Lung (tissue), 12 donors: ENCODE data around the gene DMRT3. TPM values are rescaled to one million over a fixed set of nuclear protein-coding genes. Genes with fewer than 3 reads are reported as not detected.

Experiments used
- ATAC-seq: fragments of 200-7000 bp; cut with Tn5 transposase; one replicate; pipeline ENCODE4 v1.9.1; 2020; ENCODE audit warnings: moderate number of reproducible peaks; ENCODE audit not compliant: insufficient read depth, low FRiP score
- DNase-seq, 3 donors: peaks; one replicate each; pipeline ENCODE4 v3.0.0-alpha.2; 2013 to 2017
- H3K27ac ChIP-seq, 2 donors: one replicate each; pipeline ENCODE4 v1.5.1; 2013; ENCODE audit warnings: mild to moderate bottlenecking in 2 of 2, moderate library complexity in 2 of 2, control low read depth in 1 of 2, inconsistent platforms in 1 of 2, low read depth in 1 of 2, low read length in 1 of 2
- H3K27me3 ChIP-seq, 3 donors: one replicate each; pipeline ENCODE4 v1.5.1; 2013; ENCODE audit warnings: low read length in 2 of 3; ENCODE audit not compliant: control insufficient read depth in 3 of 3, insufficient read depth in 3 of 3
- H3K36me3 ChIP-seq, 4 donors: one replicate each; pipeline ENCODE4 v1.5.1; 2013; ENCODE audit warnings: low read length in 4 of 4, mild to moderate bottlenecking in 1 of 4, moderate library complexity in 1 of 4; ENCODE audit not compliant: control insufficient read depth in 4 of 4, insufficient read depth in 4 of 4
- H3K4me1 ChIP-seq, 5 donors: one replicate each; pipeline ENCODE4 v1.5.1; 2013; ENCODE audit warnings: low read length in 5 of 5, mild to moderate bottlenecking in 2 of 5, moderate library complexity in 1 of 5; ENCODE audit not compliant: control insufficient read depth in 5 of 5, insufficient read depth in 5 of 5
- H3K4me3 ChIP-seq: one replicate; pipeline ENCODE4 v1.5.1; 2013; ENCODE audit warnings: mild to moderate bottlenecking, control low read depth, moderate library complexity
- H3K9ac ChIP-seq, 2 donors: one replicate each; pipeline ENCODE4 v1.5.1; 2013; ENCODE audit warnings: low read length in 2 of 2, control low read depth in 1 of 2; ENCODE audit not compliant: insufficient read depth in 1 of 2
- H3K9me3 ChIP-seq, 4 donors: one replicate each; pipeline ENCODE4 v1.5.1; 2013; ENCODE audit warnings: low read length in 3 of 4, mild to moderate bottlenecking in 1 of 4, moderate library complexity in 1 of 4; ENCODE audit not compliant: control insufficient read depth in 4 of 4, insufficient read depth in 3 of 4
- CTCF ChIP-seq: IDR thresholded peaks from 2 replicates; pipeline ENCODE4 v1.5.1; 2012; ENCODE audit warnings: mild to moderate bottlenecking; ENCODE audit errors: control extremely low read depth, extremely low read depth
- WGBS, 2 donors: extraction: QIAGEN DNeasy Blood & Tissue Kit; methylation state at CpG; one replicate each; pipeline ENCODE4 v1.1.7; 2013; 5-methylcytosine and 5-hydroxymethylcytosine counted together
- polyA plus RNA-seq, 2 donors: library from polyadenylated mRNA; stranded (reverse); fragments of 200-250 nt; gene quantifications; one replicate each; pipeline ENCODE4 v1.2.1, GENCODE V29; 2013
- total RNA-seq, 2 donors: library from RNA; depleted of rRNA in 1 of 2; stranded (reverse); fragments of >200 nt in 1 of 2; gene quantifications; one replicate each; pipeline ENCODE4 v1.2.1, GENCODE V29; 2014 to 2021
- donor health status: control.
- donor health status: control.
- donor health status: Bipolar disorder and iron deficiency.
- donor health status: healthy.
- donor health status: DM: yes; HTN: yes; CAD: no.

Gene DMRT3
- total and polyA plus RNA-seq, 4 donors: 0.13 to 0.20 TPM; not detected in 2

GRCh38 chr9:975740-976257 lies 656 bp upstream of the DMRT3 start:
- DNase-seq (no peak), ATAC-seq (no peak)
- H3K36me3 ChIP-seq: no peaks in the 10 kb centered on the region
- 7 to 9% methylated on average over 22 to 23 of the region's 23 CpGs for WGBS, 2 donors
- no peak for TF ChIP-seq CTCF
- no peak overlapping the region for H3K27ac ChIP-seq
- H3K9me3 ChIP-seq: peaks cover 0 to 19% (median 0%) of the 10 kb centered on the region in 4 donors
- H3K4me1 ChIP-seq: peaks cover 0 to 28% (median 0%) of the 10 kb centered on the region in 5 donors
- peaks cover 39 to 92% (median 82%) of the 10 kb centered on the region in 3 donors for H3K27me3 ChIP-seq
- H3K4me3 ChIP-seq: no peak overlapping the region
- no peak overlapping the region for H3K9ac ChIP-seq

- TF ChIP-seq CTCF: no peak
- Histone ChIP-seq H3K9me3 (peaks cover 0 to 21% (median 0%) of the 10 kb centered on the region in 4 donors), H3K4me1 (peaks cover 0 to 22% (median 0%) of the 10 kb centered on the region in 5 donors), H3K9ac (no peak overlapping the region), H3K27ac (no peak overlapping the region), H3K27me3 (peaks cover 37 to 93% (median 86%) of the 10 kb centered on the region in 3 donors), H3K36me3 (no peaks in the 10 kb centered on the region), H3K4me3 (peak overlapping the region; percentile 10)
- ATAC-seq (no peak), DNase-seq (no peak)
- 1 to 3% methylated on average over 86 to 92 of the region's 92 CpGs for WGBS, 2 donors
These were observed 735 bp downstream of the DMRT3 start for GRCh38 chr9:976943-977837.

- peaks cover 36 to 93% (median 86%) of the 10 kb centered on the region in 3 donors for H3K27me3 ChIP-seq
- H3K36me3 ChIP-seq: no peaks in the 10 kb centered on the region
- WGBS, 2 donors: 16 to 23% methylated on average over 19 of the region's 19 CpGs
- peaks cover 0 to 15% (median 0%) of the 10 kb centered on the region in 5 donors for H3K4me1 ChIP-seq
- H3K4me3 ChIP-seq: no peak overlapping the region
- DNase-seq: no peak
- H3K27ac ChIP-seq: no peak overlapping the region
- H3K9ac ChIP-seq: no peak overlapping the region
- H3K9me3 ChIP-seq: peaks cover 0 to 21% (median 0%) of the 10 kb centered on the region in 4 donors
- TF ChIP-seq CTCF: no peak
- ATAC-seq: no peak
These were observed 1.7 kb downstream of the DMRT3 start for GRCh38 chr9:977838-978830.
